Panc1 (cell line): ENCODE measurements around the gene TRAM2. TPM values are rescaled to one million over a fixed set of nuclear protein-coding genes. Genes with fewer than 3 reads are reported as not detected.
A peak's percentile ranks its signal among the peaks of the same experiment; 100 is the strongest.

Source experiments
- ATAC-seq: fragments of 200-7000 bp; cut with Tn5 transposase; 2 replicates; pipeline ENCODE4 v1.9.1; 2020; ENCODE audit warnings: mild to moderate bottlenecking, moderate library complexity
- BruUV-seq: library from RNA; stranded (reverse); fragments of 400-500 nt; replicated peaks from 2 replicates; lab custom pipeline; 2021; lab: Mats Ljungman, UMichigan
- CTCF ChIA-PET: fragments of 300-600 bp; sonication (Branson Sonifier 250); formaldehyde crosslinking; loops from one replicate; lab custom pipeline; 2022; ENCODE audit warnings: antibody characterized with exemption; lab: Charles Lee
- POLR2A ChIA-PET: fragments of 300-600 bp; sonication (Branson Sonifier 250); formaldehyde crosslinking; loops from one replicate; lab custom pipeline; 2022; ENCODE audit warnings: antibody characterized with exemption; lab: Charles Lee
- DNase-seq: peaks from one replicate; pipeline ENCODE4 v3.0.0-alpha.2; 2010; ENCODE audit warnings: low read depth, low spot score
- H3K27ac ChIP-seq: 2 replicates; pipeline ENCODE4 v1.5.1; 2011; ENCODE audit warnings: mild to moderate bottlenecking, low read length, inconsistent platforms
- H3K27me3 ChIP-seq: fragments of 200-500 bp; sonication (Bioruptor generic); 2 replicates; pipeline ENCODE4 v1.6.0; 2014; ENCODE audit warnings: low read length, inconsistent platforms; ENCODE audit not compliant: control insufficient read depth, insufficient read depth
- H3K36me3 ChIP-seq: fragments of 200-500 bp; sonication (Bioruptor generic); 2 replicates; pipeline ENCODE4 v1.5.1; 2014; ENCODE audit warnings: inconsistent platforms, mild to moderate bottlenecking, low read length, moderate library complexity; ENCODE audit not compliant: control insufficient read depth, insufficient read depth
- H3K4me1 ChIP-seq: 2 replicates; pipeline ENCODE4 v1.5.1; 2011; ENCODE audit warnings: inconsistent platforms, mild to moderate bottlenecking, low read length, moderate library complexity; ENCODE audit not compliant: control insufficient read depth, insufficient read depth
- H3K4me3 ChIP-seq, 2 experiments: 2 replicates each; pipeline ENCODE4 v1.5.1; 2011 to 2012; ENCODE audit warnings: low read depth in 2 of 2, low read length in 2 of 2, mild to moderate bottlenecking in 2 of 2, inconsistent platforms in 1 of 2, moderate library complexity in 1 of 2
- H3K9me3 ChIP-seq: fragments of 200-500 bp; sonication (Bioruptor generic); 2 replicates; pipeline ENCODE4 v1.5.1; 2014; ENCODE audit warnings: low read depth, mild to moderate bottlenecking, inconsistent platforms, low read length, moderate library complexity; ENCODE audit not compliant: control insufficient read depth, insufficient read depth
- CTCF ChIP-seq: fragments of 450-650 bp; IDR thresholded peaks from 2 replicates; pipeline ENCODE4 v1.5.1; 2017; ENCODE audit warnings: mild to moderate bottlenecking
- POLR2AphosphoS5 ChIP-seq: IDR thresholded peaks from 2 replicates; pipeline ENCODE4 v1.6.1; 2012; ENCODE audit warnings: mild to moderate bottlenecking, low read depth, low read length, moderate library complexity
- REST ChIP-seq, 2 experiments: IDR thresholded peaks; 2 replicates each; pipeline ENCODE4 v1.6.1; 2011 to 2012; ENCODE audit warnings: low read depth in 2 of 2, control low read depth in 1 of 2, low read length in 1 of 2, mild to moderate bottlenecking in 1 of 2, moderate library complexity in 1 of 2; ENCODE audit not compliant: insufficient read depth in 1 of 2
- SIN3A ChIP-seq: IDR thresholded peaks from 2 replicates; pipeline ENCODE4 v1.6.1; 2012; ENCODE audit warnings: low read depth, mild to moderate bottlenecking, low read length, moderate library complexity, borderline replicate concordance; ENCODE audit not compliant: insufficient read depth
- TCF7L2 ChIP-seq: IDR thresholded peaks from 2 replicates; pipeline ENCODE4 v1.6.1; 2011; ENCODE audit warnings: mild to moderate bottlenecking, low read depth, low read length, inconsistent platforms
- in situ Hi-C: cut with HindIII; loops from 2 replicates; pipeline ENCODE4 v1.10.0; 2016; ENCODE audit warnings: low sequenced_read_pairs, low pct_unique_long_range_greater_than_20kb
- intact Hi-C: fragments of 100-400 bp; cut with micrococcal nuclease; formaldehyde crosslinking; loops from one replicate; pipeline ENCODE4 v1.10.0; 2022; ENCODE audit not compliant: unreplicated experiment
- total RNA-seq: library from RNA; stranded (reverse); gene quantifications from one replicate; pipeline ENCODE4 v1.2.1, GENCODE V29; 2021; ENCODE audit not compliant: unreplicated experiment

The TRAM2 gene
- total RNA-seq, 1 experiment from 2014 or later = 56.7 TPM

GRCh38 chr6:52566853-52567279 is 10.0 kb downstream of the TRAM2 start:
- in situ Hi-C loops = no loop called here

GRCh38 chr6:52566201-52566600 is 10.7 kb downstream of the TRAM2 start:
- ChIA-PET POLR2A (interaction anchor here (1.1 kb wide), 1 partner anchor 10 kb away, joined by 3 read pairs; no protein-coding TSS in a partner anchor), CTCF (no interaction called here)
- in situ Hi-C loops (no loop called here), intact Hi-C loops (no loop called here)
- H3K9me3 ChIP-seq = no peaks in the 10 kb centered on the region
- no peak overlapping the region for H3K4me3 ChIP-seq
- peaks cover 29% of the 10 kb centered on the region for H3K4me1 ChIP-seq
- ATAC-seq = no peak
- peak overlapping the region; percentile 37; the same call in 1 of the 2 replicates for H3K27ac ChIP-seq
- DNase-seq = no peak
- no peaks in the 10 kb centered on the region for H3K27me3 ChIP-seq
- TF ChIP-seq CTCF (no peak), SIN3A (no peak), TCF7L2 (no peak), POLR2AphosphoS5 (no peak), REST (IDR thresholded peaks at IDR 0.05; ENCODE audit: insufficient read depth in 1 of 2, low read depth in 2 of 2, low read length in 1 of 2) (no peak)
- no peaks in the 10 kb centered on the region for H3K36me3 ChIP-seq
- no TSS peak for BruUV-seq

More at GRCh38 chr6:52566853-52567279, 10.0 kb downstream of the TRAM2 start:
- BruUV-seq = no TSS peak
- Histone ChIP-seq H3K9me3 (no peaks in the 10 kb centered on the region), H3K4me1 (peaks cover 35% of the 10 kb centered on the region), H3K27ac (no peak overlapping the region), H3K27me3 (no peaks in the 10 kb centered on the region), H3K36me3 (no peaks in the 10 kb centered on the region), H3K4me3 (no peak overlapping the region)
- intact Hi-C loops = no loop called here
- ATAC-seq = no peak
- no peak for TF ChIP-seq CTCF
- no peak for TF ChIP-seq SIN3A
- TF ChIP-seq POLR2AphosphoS5 = no peak
- TF ChIP-seq REST (IDR thresholded peaks at IDR 0.05; ENCODE audit: insufficient read depth in 1 of 2, low read depth in 2 of 2, low read length in 1 of 2) = no peak
- no peak for TF ChIP-seq TCF7L2
- no peak for DNase-seq
- POLR2A ChIA-PET = interaction anchor here (1.1 kb wide), 1 partner anchor 11 kb away, joined by 3 read pairs; no protein-coding TSS in a partner anchor
- CTCF ChIA-PET = no interaction called here
